Breast epithelium (tissue), 3 donors: ENCODE data around the gene SIK2.

Experiments
- POLR2AphosphoS5 ChIP-seq, 3 donors: sonication (generic); formaldehyde crosslinking; IDR thresholded peaks; one replicate each; pipeline ENCODE4 v1.6.1; 2017; ENCODE audit warnings: antibody characterized with exemption in 3 of 3
- TF ChIP-seq, protein P1 (sequence below), 3 donors: fragments of 450-650 bp; IDR thresholded peaks; one replicate each; pipeline ENCODE4 v1.5.1; 2016 to 2017; ENCODE audit warnings: antibody characterized with exemption in 3 of 3, mild to moderate bottlenecking in 3 of 3, moderate library complexity in 3 of 3

DNA sequence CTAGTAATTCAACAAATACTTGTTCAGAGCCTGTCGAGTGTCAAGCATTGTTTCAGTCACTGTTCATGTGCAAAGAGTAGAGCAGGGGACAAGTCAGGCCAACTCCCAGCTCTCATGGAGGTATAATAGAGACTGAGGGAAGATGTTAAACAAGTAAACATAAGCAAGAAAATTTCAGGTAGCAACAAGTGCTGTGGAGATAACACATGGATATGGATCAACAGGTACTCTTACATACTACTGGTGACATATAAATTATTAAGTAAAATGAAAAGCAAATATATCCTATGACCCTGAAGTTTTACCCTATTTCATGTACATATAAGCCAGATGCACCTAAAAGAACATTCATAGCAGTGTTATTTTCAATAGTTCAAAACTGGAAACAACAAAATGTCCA is 42.7 kb downstream of the SIK2 start:
- TF ChIP-seq POLR2AphosphoS5 (IDR thresholded peaks at IDR 0.05) = no peak
- TF ChIP-seq, protein P1, sequence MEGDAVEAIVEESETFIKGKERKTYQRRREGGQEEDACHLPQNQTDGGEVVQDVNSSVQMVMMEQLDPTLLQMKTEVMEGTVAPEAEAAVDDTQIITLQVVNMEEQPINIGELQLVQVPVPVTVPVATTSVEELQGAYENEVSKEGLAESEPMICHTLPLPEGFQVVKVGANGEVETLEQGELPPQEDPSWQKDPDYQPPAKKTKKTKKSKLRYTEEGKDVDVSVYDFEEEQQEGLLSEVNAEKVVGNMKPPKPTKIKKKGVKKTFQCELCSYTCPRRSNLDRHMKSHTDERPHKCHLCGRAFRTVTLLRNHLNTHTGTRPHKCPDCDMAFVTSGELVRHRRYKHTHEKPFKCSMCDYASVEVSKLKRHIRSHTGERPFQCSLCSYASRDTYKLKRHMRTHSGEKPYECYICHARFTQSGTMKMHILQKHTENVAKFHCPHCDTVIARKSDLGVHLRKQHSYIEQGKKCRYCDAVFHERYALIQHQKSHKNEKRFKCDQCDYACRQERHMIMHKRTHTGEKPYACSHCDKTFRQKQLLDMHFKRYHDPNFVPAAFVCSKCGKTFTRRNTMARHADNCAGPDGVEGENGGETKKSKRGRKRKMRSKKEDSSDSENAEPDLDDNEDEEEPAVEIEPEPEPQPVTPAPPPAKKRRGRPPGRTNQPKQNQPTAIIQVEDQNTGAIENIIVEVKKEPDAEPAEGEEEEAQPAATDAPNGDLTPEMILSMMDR (IDR thresholded peaks at IDR 0.05) = no peak
